SK-N-SH (cell line): ENCODE results near the gene PLGRKT.

Experiments used
- CTCF ChIP-seq: fragments of 200-600 bp; sonication (generic); IDR thresholded peaks from 2 replicates; pipeline ENCODE4 v1.6.1; 2017; ENCODE audit warnings: antibody characterized with exemption, mild to moderate bottlenecking, moderate library complexity
- EP300 ChIP-seq, 2 experiments: IDR thresholded peaks; 2 replicates each; pipeline versions ENCODE4 v1.4.0 to v1.6.1; 2012; ENCODE audit warnings: borderline replicate concordance in 1 of 2, low read depth in 1 of 2, low read length in 1 of 2
- MAX ChIP-seq: IDR thresholded peaks from 2 replicates; pipeline ENCODE4 v1.4.0; 2012; ENCODE audit warnings: low read depth
- MXI1 ChIP-seq: IDR thresholded peaks from 2 replicates; pipeline ENCODE4 v1.6.1; 2012; ENCODE audit warnings: mild to moderate bottlenecking, low read depth, low read length, improper control_type of control experiment
- POLR2AphosphoS5 ChIP-seq: IDR thresholded peaks from 2 replicates; pipeline ENCODE4 v1.6.1; 2012; ENCODE audit warnings: low read depth, low read length
- REST ChIP-seq: IDR thresholded peaks from 2 replicates; pipeline ENCODE4 v1.6.1; 2012; ENCODE audit warnings: mild to moderate bottlenecking, low read depth, low read length, moderate library complexity
- RFX5 ChIP-seq: IDR thresholded peaks from 2 replicates; pipeline ENCODE4 v1.6.1; 2012; ENCODE audit warnings: mild to moderate bottlenecking, improper control_type of control experiment, low read length
- USF2 ChIP-seq: fragments of 150-350 bp; IDR thresholded peaks from 2 replicates; pipeline ENCODE4 v1.6.1; 2017; ENCODE audit warnings: antibody characterized with exemption, low read length, low read depth, borderline replicate concordance
- YY1 ChIP-seq: IDR thresholded peaks from 2 replicates; pipeline ENCODE4 v1.4.0; 2012; ENCODE audit warnings: low read depth, mild to moderate bottlenecking

DNA sequence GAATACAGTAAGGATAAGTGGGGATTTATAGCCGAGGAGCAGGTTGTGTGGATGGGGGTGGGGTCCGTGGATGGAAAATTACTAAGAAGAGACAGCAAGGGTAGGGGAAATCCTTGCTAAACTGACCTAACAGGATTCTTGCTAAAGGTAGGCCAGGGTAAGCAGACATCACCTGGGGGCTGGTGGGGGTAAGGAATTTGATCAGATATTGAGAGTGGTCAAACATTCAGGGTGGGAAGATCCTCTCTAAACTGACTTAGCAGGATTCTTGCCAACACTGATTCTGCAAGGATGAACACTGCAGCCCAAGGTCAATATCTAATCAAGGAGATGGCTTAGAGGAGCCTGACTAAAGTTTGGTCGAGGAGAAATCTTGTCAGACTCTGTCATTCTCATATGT, 2.7 kb upstream of the PLGRKT start:
- TF ChIP-seq CTCF, result no peak
- TF ChIP-seq POLR2AphosphoS5, result no peak
- no peak for TF ChIP-seq REST
- no peak for TF ChIP-seq MXI1
- TF ChIP-seq YY1, result no peak
- TF ChIP-seq MAX, result no peak
- TF ChIP-seq EP300 (IDR thresholded peaks at IDR 0.05; ENCODE audit: borderline replicate concordance in 1 of 2, low read depth in 1 of 2, low read length in 1 of 2), result no peak
- TF ChIP-seq RFX5, result no peak
- TF ChIP-seq USF2, result no peak
